HL-60/S4 (cell line): Measurements from ENCODE around the gene LAMP1.
"Not testable (repeated sequence)": the region's sequence is repeated elsewhere in the genome, so short reads cannot be mapped to it uniquely, and the experiment has no call there.

ENCODE experiments used
- in situ Hi-C: fragments of 300-500 bp; cut with MboI; formaldehyde crosslinking; loops from 2 replicates; pipeline ENCODE4 v1.14.3; 2022; ENCODE audit warnings: low sequenced_read_pairs

The LAMP1 gene

DNA sequence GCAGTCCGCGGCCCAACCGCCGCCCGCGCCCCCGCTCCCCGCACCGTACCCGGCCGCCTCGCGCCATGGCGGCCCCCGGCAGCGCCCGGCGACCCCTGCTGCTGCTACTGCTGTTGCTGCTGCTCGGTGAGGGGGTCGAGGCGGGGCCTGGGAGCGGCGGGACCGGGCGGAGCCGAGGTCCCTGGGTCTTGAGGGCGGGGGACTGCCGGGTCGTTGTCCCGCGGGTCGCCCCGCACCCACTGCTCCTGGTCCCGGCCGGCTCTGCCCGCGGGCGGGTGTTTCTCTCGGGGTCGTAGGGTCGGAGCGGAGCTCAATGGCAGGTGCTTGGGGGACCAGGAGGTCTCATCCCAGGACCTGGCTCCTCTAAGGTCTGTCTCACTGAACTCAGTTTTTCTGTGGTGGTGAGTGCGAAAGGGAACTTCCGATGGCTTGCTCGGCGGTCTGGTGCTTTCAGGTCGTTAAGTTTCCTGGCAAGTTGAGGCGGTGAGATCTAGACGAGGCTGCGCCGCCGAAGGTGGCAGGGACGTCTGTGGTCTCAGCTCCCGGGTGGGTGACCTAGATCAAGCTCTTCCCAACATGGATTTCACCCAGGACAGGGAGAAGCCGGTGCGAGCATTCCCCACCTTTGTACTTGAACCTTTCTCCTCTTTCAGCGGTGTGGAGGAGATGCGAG is 467 bp downstream of the LAMP1 start:
- in situ Hi-C loops = no loop called here

GRCh38 chr13:113298043-113298945 is 1.3 kb downstream of the LAMP1 start:
- in situ Hi-C loops = no loop called here

DNA sequence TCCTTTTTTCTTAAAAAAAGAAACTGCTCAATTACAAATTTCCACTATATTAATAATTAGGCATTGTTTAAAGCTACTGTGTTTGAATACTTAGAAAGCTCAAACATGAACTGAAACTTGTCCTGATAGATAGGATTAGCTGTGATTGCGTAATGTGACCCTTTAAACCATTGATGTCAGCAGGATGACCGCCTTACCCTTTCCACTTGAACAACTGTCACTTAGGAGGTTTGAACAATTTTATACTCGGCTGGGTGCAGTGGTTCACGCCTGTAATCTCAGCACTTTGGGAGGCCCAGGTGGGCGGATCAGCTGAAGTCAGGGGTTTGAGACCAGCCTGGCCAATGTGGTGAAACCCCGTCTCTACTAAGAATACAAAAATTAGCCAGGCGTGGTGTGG is 2.9 kb downstream of the LAMP1 start:
- in situ Hi-C loops = no loop called here

- in situ Hi-C loops = no loop called here
Observed at GRCh38 chr13:113302986-113303385, 5.9 kb downstream of the LAMP1 start.

- in situ Hi-C loops = no loop called here
Observed at GRCh38 chr13:113304121-113304520, 7.1 kb downstream of the LAMP1 start.

DNA sequence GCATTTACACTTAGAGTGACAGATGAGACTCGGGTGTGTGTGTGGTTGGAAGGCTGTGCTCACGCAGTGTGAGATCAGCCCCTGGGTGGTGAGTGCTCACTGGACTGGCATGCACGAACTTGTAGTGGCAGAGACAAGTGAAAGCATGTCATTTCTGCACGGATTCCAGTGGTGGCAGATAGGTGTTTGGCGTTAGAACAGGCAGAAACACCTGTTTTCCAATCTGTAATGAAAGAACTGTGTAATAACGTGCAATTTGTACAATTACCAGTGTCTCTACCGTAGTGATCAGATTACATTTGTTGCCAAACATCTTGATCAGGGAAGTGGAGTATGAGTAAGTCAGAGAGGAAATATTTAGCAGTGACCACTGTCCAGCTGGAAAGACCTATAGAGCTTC is 8.2 kb downstream of the LAMP1 start:
- in situ Hi-C loops = no loop called here

DNA sequence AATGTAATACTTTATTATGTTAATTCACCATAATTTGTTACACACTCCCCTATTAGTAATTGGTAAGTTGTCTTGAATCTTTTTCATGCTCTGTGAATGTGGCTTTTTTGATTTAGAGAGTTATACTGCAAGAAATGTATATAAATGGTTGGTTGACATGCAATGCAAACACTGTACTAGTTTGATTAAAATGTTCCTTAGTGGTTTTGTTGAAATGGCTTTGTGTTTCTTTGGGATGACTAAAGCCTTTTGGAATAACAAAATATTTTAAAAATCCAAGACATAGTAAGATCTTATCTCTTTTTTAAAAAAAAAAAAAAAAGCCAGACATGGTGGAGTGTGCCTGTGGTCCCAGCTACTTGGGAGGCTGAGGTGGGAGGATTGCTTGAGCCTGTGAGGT is 10.5 kb downstream of the LAMP1 start:
- in situ Hi-C loops = no loop called here

- in situ Hi-C loops = no loop called here
Observed at GRCh38 chr13:113309473-113309872, 12.4 kb downstream of the LAMP1 start.

DNA sequence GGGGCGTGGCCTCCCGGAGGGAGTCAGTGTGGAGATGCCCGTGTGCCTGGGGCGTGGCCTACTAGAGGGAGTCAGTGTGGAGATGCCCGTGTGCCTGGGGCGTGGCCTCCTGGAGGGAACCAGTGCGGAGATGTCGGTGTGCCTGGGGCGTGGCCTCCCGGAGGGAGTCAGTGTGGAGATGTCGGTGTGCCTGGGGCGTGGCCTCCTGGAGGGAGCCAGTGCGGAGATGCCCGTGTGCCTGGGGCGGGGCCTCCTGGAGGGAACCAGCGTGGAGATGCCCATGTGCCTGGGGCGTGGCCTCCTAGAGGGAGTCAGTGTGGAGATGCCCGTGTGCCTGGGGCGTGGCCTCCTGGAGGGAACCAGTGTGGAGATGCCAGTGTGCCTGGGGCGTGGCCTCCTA is 17.1 kb downstream of the LAMP1 start:
- in situ Hi-C loops = not testable (repeated sequence)

GRCh38 chr13:113314895-113315470 is 17.9 kb downstream of the LAMP1 start:
- in situ Hi-C loops = not testable (repeated sequence)

DNA sequence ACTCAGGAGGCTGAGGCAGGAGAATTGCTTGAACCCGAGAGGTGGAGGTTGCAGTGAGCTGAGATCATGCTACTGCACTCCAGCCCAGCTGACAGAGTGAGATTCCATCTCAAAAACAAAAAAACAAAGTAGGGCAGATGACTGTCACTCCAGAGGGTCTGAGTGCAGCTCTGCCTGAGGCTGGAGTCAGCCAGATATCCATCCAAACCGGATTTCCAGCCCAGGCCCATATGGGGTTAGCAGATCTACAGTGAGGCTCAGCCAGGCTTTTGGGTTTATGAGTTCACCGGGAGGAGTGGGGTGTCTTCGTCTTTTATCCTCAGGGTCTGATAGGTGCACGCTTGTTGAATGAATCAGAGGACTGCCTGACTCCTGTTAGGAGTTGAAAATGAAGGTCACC is 19.0 kb downstream of the LAMP1 start:
- in situ Hi-C loops = no loop called here

- in situ Hi-C loops = no loop called here
Observed at GRCh38 chr13:113317031-113317430, 20.0 kb downstream of the LAMP1 start.

GRCh38 chr13:113318956-113319355 is 21.9 kb downstream of the LAMP1 start:
- in situ Hi-C loops = no loop called here

DNA sequence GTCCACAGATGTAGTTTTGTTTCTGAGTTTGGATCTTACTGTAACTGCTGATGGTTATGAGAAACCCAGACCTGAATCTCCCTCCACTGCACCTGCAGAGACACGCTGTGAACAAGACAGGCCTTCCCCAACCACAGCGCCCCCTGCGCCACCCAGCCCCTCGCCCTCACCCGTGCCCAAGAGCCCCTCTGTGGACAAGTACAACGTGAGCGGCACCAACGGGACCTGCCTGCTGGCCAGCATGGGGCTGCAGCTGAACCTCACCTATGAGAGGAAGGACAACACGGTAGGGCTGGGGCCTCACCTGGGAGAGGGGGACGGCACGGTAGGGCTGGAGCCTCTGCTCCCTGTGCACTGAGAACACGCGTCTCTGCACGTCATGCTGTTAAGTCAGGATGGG is 22.3 kb downstream of the LAMP1 start:
- in situ Hi-C loops = no loop called here

- in situ Hi-C loops = no loop called here
Observed at GRCh38 chr13:113320226-113320875, 23.3 kb downstream of the LAMP1 start.

- in situ Hi-C loops = no loop called here
Observed at GRCh38 chr13:113321546-113321945, 24.5 kb downstream of the LAMP1 start.

DNA sequence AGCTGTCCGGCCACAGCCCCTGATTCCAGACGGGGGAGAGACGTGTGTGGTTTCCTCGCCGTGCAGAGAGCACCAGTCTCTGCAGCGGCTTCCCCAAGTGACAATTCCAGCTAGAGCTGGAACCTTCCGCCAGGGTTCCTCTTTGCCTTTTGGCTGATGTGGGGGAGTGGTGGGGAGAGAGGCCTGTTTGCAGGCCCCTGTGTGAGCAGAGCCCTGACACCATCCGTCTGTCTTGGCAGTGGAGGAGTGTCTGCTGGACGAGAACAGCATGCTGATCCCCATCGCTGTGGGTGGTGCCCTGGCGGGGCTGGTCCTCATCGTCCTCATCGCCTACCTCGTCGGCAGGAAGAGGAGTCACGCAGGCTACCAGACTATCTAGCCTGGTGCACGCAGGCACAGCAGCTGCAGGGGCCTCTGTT is 25.0 kb downstream of the LAMP1 start:
- in situ Hi-C loops = no loop called here

DNA sequence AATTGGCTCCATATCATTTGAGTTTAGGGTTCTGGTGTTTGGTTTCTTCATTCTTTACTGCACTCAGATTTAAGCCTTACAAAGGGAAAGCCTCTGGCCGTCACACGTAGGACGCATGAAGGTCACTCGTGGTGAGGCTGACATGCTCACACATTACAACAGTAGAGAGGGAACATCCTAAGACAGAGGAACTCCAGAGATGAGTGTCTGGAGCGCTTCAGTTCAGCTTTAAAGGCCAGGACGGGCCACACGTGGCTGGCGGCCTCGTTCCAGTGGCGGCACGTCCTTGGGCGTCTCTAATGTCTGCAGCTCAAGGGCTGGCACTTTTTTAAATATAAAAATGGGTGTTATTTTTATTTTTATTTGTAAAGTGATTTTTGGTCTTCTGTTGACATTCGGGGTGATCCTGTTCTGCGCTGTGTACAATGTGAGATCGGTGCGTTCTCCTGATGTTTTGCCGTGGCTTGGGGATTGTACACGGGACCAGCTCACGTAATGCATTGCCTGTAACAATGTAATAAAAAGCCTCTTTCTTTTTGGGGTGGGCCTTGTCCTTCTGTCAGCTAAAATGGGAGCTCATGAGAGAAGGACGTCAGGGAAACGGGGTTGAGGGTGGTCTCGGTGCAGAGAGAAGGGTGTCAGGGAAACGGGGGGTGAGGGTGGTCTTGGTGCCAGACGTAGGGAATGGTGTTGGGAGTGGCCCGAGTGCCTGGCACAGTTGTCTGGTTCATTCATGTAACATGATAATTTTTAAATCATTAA is 26.0 kb downstream of the LAMP1 start:
- in situ Hi-C loops = no loop called here

DNA sequence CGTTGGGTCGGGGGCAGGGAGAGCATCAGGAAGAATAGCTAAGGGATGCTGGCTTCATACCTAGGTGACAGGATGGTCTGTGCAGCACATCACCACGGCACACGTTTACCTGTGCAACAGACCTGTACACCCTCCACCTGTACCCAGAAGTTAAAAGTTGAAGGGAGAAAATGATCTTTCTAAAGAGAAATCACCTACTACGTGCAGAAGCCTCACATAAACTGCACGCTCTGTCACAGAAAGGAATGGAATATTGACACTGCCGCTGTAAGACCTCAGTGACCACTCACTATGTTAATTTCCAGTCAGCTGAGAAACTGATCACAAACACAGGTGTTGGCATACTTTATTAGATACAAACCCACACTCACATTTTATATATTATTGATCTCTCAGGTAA is 26.8 kb downstream of the LAMP1 start:
- in situ Hi-C loops = no loop called here

- in situ Hi-C loops = no loop called here
Observed at GRCh38 chr13:113324398-113324797, 27.4 kb downstream of the LAMP1 start.

DNA sequence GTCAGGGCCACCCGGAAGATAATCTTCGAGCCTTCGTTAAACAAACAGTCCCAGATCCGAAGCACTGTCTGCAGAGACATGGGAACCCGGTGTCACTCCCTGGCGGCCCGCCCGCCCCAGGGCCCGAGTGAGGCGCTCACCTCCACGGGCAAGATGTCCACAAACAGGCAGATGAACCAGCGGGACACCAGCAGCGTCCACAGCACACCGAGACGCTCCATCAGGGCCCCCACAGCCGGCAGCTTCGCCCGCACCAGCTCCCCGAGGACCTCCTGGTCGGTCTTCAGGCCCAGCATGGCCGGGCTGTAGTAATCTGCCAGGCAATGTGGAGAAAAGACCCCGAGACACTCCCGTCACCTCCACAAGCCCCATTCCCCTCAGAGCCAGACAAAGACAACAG is 28.7 kb downstream of the LAMP1 start:
- in situ Hi-C loops = no loop called here
